Stimulated activated naive B cell treated with anti-CD40 and anti-IgM and Interleukin-4, amounts not matched to agents 10 μg/mL and 1 μg/mL and 100 μg/mL, for 72 hours (primary cell): Measurements from ENCODE around the gene FAM117A.

Experiments used
- ATAC-seq, 2 donors: fragments of 150-1000 bp; cut with Tn5 transposase; replicated peaks; 2 replicates each; pipeline ENCODE4 v1.10.0; 2021; ENCODE audit warnings: moderate library complexity in 1 of 2
- DNase-seq: peaks from one replicate; pipeline ENCODE4 v3.0.0; 2021
- H3K27ac Mint-ChIP-seq: one replicate; pipeline ENCODE4 v1.8.0; 2022; ENCODE audit warnings: mild to moderate bottlenecking, mixed read lengths
- H3K27me3 Mint-ChIP-seq, 2 donors: one replicate each; pipeline ENCODE4 v1.8.0; 2022; ENCODE audit warnings: mixed read lengths in 2 of 2
- H3K36me3 Mint-ChIP-seq, 2 donors: one replicate each; pipeline ENCODE4 v1.8.0; 2022; ENCODE audit warnings: mixed read lengths in 2 of 2, mild to moderate bottlenecking in 1 of 2
- H3K4me1 Mint-ChIP-seq, 2 donors: one replicate each; pipeline ENCODE4 v1.8.0; 2022; ENCODE audit warnings: mixed read lengths in 2 of 2, mild to moderate bottlenecking in 1 of 2
- H3K4me3 Mint-ChIP-seq, 2 donors: one replicate each; pipeline ENCODE4 v1.8.0; 2022; ENCODE audit warnings: mild to moderate bottlenecking in 2 of 2, mixed read lengths in 2 of 2, moderate library complexity in 1 of 2
- H3K9me3 Mint-ChIP-seq, 2 donors: one replicate each; pipeline ENCODE4 v1.8.0; 2022; ENCODE audit warnings: mixed read lengths in 2 of 2, mild to moderate bottlenecking in 1 of 2

FAM117A gene, protein sequence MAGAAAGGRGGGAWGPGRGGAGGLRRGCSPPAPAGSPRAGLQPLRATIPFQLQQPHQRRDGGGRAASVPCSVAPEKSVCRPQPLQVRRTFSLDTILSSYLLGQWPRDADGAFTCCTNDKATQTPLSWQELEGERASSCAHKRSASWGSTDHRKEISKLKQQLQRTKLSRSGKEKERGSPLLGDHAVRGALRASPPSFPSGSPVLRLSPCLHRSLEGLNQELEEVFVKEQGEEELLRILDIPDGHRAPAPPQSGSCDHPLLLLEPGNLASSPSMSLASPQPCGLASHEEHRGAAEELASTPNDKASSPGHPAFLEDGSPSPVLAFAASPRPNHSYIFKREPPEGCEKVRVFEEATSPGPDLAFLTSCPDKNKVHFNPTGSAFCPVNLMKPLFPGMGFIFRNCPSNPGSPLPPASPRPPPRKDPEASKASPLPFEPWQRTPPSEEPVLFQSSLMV

DNA sequence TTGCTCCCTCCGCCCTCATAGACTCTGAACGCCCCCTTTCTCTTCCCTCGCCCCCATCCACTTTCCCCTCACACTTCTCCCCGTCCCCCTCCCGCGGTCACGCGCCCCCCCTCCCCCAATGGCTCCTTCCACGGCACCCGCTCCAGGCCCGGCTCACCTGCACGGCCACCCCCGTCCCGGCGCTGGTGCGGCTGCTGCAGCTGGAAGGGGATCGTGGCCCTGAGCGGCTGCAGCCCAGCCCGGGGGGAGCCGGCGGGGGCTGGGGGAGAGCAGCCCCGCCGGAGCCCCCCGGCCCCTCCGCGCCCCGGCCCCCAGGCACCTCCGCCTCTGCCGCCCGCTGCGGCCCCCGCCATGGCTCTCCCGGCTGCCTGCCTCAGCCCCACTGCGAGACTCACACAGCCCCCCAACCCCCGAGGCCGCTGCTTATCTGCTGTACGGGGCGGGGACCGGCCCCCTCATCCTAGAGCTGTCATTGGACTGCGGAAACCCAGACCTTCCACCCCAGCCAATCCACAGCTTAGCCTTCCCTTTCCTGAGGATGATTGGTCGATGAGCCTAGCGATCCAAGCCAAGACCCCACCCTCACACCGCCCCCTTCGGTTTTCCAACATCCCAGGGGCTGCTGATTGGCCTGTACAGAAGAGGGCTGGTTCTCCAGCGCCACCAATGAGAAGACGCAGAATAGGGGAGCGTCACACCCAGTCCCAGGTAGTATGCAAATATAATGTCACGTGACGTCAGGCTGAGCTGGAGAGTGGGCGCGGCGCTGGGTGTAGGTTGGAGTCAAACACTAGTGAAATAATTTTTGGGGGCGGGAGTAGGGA, at the start of gene FAM117A:
FAM117A (minus strand) TSS at position 397 of the 824 bp plus-strand sequence; CDS start at position 353, 44 bp downstream.
- Mint-ChIP-seq H3K9me3 (peaks cover 4 to 5% of the 10 kb centered on the region in 2 donors), H3K36me3 (peaks cover 3% of the 10 kb centered on the region in 2 donors), H3K27ac (peak within 1 kb of the TSS; percentile 96), H3K4me3 (peak within 1 kb of the TSS; percentile 84 to 99), H3K27me3 (no peaks in the 10 kb centered on the region), H3K4me1 (peaks cover 33 to 62% of the 10 kb centered on the region in 2 donors)
- ATAC-seq, result peak; percentile 94
- peak; percentile 98 for DNase-seq

DNA sequence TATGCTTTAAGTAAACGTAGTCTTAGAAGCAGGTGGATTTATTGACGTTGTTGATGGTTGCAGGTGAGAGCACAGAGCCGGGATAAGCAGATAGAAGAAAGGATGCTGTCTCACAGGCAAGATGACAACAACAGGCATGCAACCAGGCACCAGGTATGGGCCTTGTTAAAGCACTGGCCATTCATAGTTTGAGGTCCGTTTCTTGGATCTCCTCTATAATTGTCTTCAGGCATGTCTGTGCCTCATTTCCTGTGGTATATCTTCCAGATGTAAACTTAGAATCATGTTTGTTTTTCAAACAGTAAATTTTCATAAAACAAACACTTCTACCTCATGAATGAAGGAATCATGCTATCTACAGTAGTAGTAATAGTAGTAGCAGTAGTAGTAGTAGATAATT, 45.1 kb upstream of the FAM117A start:
- DNase-seq, result no peak
- Mint-ChIP-seq H3K27me3 (no peaks in the 10 kb centered on the region), H3K4me1 (peaks cover 8 to 9% of the 10 kb centered on the region in 2 donors), H3K36me3 (peaks cover 27 to 50% of the 10 kb centered on the region in 2 donors), H3K4me3 (no peak overlapping the region), H3K27ac (no peak overlapping the region), H3K9me3 (no peaks in the 10 kb centered on the region)
- ATAC-seq, result no peak

DNA sequence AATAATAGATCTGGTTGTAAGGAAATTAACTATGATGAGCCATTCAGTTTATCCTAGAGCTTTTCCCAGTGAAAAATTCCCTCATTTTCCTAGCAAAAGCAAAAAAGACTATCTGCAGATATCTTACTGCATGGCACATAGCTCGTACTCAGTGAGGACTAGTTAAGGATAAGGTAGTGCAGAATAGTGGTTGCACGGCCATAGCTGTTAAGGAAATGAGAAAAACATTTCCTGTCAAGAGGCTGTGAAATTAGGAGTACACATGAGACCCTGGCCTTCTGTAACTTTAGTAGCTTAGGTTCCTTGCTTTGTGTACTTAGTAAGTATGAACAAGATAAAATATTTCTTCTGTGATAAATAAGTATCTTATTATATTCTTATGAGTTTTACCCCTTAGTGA, 34.8 kb upstream of the FAM117A start:
- Mint-ChIP-seq H3K27ac (no peak overlapping the region), H3K4me1 (peaks cover 9 to 24% of the 10 kb centered on the region in 2 donors), H3K9me3 (no peaks in the 10 kb centered on the region), H3K27me3 (no peaks in the 10 kb centered on the region), H3K4me3 (no peak overlapping the region), H3K36me3 (peaks cover 22 to 35% of the 10 kb centered on the region in 2 donors)
- DNase-seq (no peak), ATAC-seq (no peak)

DNA sequence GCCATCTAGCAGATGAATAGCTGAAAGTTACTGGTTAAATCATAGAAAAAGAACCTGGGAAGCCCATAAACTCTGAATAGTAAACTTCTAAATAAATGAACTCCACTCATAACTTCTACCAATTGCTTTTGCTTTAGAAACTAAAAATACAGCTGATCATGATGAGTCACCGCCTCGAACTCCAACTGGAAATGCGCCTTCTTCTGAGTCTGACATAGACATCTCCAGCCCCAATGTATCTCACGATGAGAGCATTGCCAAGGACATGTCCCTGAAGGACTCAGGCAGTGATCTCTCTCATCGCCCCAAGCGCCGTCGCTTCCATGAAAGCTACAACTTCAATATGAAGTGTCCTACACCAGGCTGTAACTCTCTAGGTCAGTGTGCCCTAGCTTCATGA, 34.3 kb upstream of the FAM117A start:
- Mint-ChIP-seq H3K9me3 (no peaks in the 10 kb centered on the region), H3K36me3 (peaks cover 24 to 35% of the 10 kb centered on the region in 2 donors), H3K4me3 (no peak overlapping the region), H3K4me1 (peaks cover 11 to 24% of the 10 kb centered on the region in 2 donors), H3K27ac (peak overlapping the region; percentile 66), H3K27me3 (no peaks in the 10 kb centered on the region)
- ATAC-seq (no peak), DNase-seq (no peak)

DNA sequence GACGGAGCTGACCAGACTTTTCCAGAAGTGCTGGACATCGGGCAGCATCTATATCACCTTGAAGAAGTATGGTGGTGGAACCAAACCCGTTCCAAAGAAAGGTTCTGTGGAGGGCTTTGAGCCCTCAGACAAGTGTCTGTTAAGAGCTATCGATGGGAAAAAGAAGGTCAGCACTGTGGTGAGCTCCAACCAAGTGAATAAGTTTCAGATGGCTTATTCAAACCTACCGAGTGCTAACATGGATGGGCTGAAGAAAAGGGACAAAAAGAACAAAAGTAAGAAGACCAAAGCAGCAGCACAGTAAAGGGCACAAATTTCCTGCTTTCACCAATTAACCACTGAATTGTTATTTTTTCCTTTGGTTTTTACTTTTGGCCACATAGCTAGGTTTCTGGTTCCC, 31.4 kb upstream of the FAM117A start:
- no peak for DNase-seq
- Mint-ChIP-seq H3K27ac (peak overlapping the region; percentile 44), H3K4me3 (peak overlapping the region; percentile 37 to 60), H3K27me3 (no peaks in the 10 kb centered on the region), H3K4me1 (peaks cover 14 to 35% of the 10 kb centered on the region in 2 donors), H3K36me3 (peaks cover 25 to 47% of the 10 kb centered on the region in 2 donors), H3K9me3 (no peaks in the 10 kb centered on the region)
- peak; percentile 87 to 90 for ATAC-seq

DNA sequence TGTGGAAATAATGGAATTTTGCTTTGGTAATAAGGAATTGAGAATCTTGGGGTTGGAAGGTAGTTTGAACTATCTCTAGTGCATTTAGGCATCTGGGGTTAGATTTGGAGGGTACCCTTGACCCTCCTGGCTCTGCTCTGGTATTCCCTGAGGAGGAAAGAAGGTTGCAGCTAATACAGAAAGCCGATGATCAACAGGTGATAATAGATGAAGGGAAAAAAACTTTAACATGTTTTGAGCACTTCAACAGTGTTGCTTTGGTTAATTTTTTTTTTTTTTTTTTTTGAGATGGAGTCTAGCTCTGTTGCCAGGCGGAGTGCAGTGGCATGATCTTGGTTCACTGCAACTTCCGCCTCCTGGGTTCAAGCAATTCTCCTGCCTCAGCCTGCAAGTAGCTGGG, 29.4 kb upstream of the FAM117A start:
- H3K4me1 Mint-ChIP-seq, result peaks cover 22 to 49% of the 10 kb centered on the region in 2 donors
- H3K36me3 Mint-ChIP-seq, result peaks cover 34 to 52% of the 10 kb centered on the region in 2 donors
- no peak overlapping the region for H3K4me3 Mint-ChIP-seq

DNA sequence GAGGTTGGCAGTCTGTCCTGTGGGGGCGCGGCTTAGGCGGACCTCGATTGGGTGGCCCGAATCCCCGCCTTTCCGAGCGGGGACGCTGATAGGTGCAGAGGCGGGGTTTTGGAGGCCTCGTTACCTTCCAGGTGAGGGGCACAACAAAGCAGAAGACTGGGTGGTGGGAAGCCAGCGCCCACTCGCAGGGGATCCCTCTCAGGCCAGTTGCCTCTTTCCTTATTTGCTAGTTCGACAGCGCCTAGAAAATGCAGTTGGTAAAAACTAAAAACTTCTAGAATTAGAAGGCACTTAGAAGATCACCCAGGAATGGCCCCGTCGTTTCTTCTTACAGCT, 25.3 kb upstream of the FAM117A start:
- no peak for ATAC-seq
- peaks cover 23 to 40% of the 10 kb centered on the region in 2 donors for H3K4me1 Mint-ChIP-seq

More for the DNA sequence above, 29.4 kb upstream of the FAM117A start:
- H3K27me3 Mint-ChIP-seq, result no peaks in the 10 kb centered on the region
- H3K9me3 Mint-ChIP-seq, result no peaks in the 10 kb centered on the region
- DNase-seq, result no peak
- no peak overlapping the region for H3K27ac Mint-ChIP-seq
- ATAC-seq, result no peak

DNA sequence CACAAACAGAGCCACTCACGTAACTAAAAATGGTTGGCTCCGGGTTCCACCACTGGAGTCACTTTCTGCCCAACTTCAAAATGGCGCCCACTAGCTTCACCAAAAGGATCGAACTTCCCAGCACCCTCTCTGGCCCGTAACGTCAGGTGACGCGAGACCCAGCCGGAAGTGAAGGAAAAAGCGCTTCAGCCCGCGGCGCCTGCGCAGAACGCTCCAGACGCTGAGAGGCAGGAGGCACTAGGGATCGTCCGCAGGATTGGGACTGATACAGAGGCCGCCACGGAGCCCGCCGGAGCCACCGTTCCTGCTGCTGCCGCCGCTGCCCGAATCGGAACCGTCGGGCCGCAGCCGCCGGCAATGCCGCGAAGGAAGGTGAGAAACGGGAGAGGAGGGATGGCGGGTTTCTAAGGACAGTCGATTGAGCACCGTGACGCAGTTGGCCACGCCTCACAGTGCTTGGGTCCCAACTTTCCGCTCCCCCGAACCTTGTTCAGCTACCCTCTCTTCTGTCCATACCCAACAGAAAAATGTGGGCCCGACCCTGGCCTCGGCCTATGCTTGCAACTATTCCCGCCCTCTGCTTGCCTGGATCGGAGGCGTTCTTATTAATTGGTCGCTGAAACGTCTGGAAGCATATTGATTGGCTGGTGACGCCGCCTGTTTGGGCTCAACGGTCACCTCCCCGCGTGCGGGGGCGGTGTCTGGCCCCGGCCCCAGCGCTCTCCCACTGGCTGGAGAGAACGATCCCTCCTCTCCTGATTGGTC, 24.7 kb upstream of the FAM117A start, which contains the start of gene KAT7:
KAT7 (plus strand) TSS at position 204 of the 765 bp plus-strand sequence; CDS start at position 358, 154 bp downstream.
- DNase-seq, result peak; percentile 98
- peak within 1 kb of the TSS; percentile 99 for H3K27ac Mint-ChIP-seq
- H3K4me1 Mint-ChIP-seq, result peaks cover 23 to 39% of the 10 kb centered on the region in 2 donors
- no peaks in the 10 kb centered on the region for H3K27me3 Mint-ChIP-seq
- H3K9me3 Mint-ChIP-seq, result no peaks in the 10 kb centered on the region
- peak; percentile 89 to 91 for ATAC-seq
- peak within 1 kb of the TSS; percentile 91 to 97 for H3K4me3 Mint-ChIP-seq
- peaks cover 27 to 40% of the 10 kb centered on the region in 2 donors for H3K36me3 Mint-ChIP-seq

More for the DNA sequence above, 25.3 kb upstream of the FAM117A start:
- Mint-ChIP-seq H3K9me3 (no peaks in the 10 kb centered on the region), H3K36me3 (peaks cover 27 to 40% of the 10 kb centered on the region in 2 donors), H3K4me3 (peak overlapping the region; percentile 91 to 97), H3K27ac (peak overlapping the region; percentile 99), H3K27me3 (no peaks in the 10 kb centered on the region)
- no peak for DNase-seq

DNA sequence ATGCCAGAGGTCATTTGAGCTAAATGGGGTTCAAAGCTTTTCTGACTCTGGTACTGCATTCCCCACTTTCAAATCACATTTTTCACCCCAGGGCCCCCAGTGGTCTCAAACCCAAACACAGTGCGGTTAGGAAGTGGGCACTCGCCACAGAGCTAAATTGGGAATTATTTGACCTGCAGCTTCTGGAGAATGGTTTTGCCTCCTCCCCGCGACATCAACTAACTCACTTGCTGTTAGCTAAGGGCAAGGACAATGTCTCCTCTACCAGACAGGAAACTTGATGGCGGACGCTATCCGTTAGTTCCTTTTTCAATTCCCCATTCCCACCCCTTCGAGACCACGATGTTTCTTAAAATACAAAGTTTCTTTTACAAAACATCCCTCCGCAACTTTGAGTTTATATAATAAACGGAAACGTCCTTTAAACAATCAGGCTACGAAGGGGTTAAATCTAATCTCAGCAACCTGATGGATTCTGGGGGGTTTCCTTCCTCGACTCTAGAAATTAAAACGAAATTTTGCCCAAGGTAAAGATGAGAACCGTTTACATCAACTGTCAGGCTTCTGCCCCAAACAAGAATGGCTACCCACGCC, 24.1 kb upstream of the FAM117A start:
- Mint-ChIP-seq H3K4me3 (peak overlapping the region; percentile 91 to 97), H3K4me1 (peaks cover 21 to 39% of the 10 kb centered on the region in 2 donors), H3K27me3 (no peaks in the 10 kb centered on the region), H3K9me3 (no peaks in the 10 kb centered on the region), H3K27ac (peak overlapping the region; percentile 99), H3K36me3 (peaks cover 23 to 40% of the 10 kb centered on the region in 2 donors)
- ATAC-seq, result peak in 1 of 2 donors; percentile 2
- peak; percentile 20 for DNase-seq

DNA sequence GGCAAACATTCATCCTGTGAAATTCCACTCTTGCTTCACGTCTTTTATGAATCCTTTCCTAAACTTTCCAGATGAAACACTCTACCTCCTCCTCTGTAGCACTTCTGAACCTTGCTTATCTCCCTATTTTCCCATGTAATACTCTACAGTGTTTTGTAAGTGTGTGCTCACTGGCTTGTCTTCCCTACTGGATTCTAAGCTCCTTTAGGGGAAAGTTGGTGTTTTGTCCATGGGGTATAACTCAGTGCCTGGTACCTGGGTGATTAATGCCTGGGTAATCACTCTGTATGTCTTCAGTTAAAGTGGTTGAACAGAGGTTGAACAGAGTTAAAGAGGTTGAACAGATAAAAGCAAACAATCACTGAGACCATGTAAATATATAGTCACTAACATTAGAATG, 20.7 kb upstream of the FAM117A start:
- no peaks in the 10 kb centered on the region for H3K9me3 Mint-ChIP-seq
- no peak for ATAC-seq
- H3K4me3 Mint-ChIP-seq, result no peak overlapping the region
- no peak overlapping the region for H3K27ac Mint-ChIP-seq
- peaks cover 10% of the 10 kb centered on the region in 2 donors for H3K36me3 Mint-ChIP-seq
- DNase-seq, result no peak
- peaks cover 12 to 19% of the 10 kb centered on the region in 2 donors for H3K4me1 Mint-ChIP-seq
- H3K27me3 Mint-ChIP-seq, result no peaks in the 10 kb centered on the region

DNA sequence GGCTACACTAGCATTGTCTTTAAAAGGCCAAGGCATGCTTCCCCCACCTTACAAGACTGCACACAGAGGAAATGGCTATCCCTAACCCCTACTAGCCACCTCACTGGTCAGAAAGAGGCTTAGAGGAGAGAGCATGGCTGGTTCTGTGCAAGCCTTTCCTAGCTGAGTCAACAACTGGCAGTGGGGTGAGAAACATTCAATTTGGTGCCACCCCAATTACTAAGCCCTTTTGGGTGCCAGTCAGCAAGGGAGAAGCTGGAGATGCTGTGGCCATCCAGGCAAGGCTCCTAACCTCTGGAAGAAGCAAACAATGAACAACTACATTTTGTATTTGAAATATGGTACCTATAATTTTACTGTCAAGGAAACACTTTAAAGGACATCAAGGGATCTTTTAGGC, 19.9 kb upstream of the FAM117A start:
- no peak for DNase-seq
- Mint-ChIP-seq H3K27me3 (no peaks in the 10 kb centered on the region), H3K27ac (no peak overlapping the region), H3K4me3 (no peak overlapping the region), H3K4me1 (peaks cover 10 to 15% of the 10 kb centered on the region in 2 donors), H3K36me3 (peaks cover 2 to 3% of the 10 kb centered on the region in 2 donors), H3K9me3 (no peaks in the 10 kb centered on the region)
- no peak for ATAC-seq

DNA sequence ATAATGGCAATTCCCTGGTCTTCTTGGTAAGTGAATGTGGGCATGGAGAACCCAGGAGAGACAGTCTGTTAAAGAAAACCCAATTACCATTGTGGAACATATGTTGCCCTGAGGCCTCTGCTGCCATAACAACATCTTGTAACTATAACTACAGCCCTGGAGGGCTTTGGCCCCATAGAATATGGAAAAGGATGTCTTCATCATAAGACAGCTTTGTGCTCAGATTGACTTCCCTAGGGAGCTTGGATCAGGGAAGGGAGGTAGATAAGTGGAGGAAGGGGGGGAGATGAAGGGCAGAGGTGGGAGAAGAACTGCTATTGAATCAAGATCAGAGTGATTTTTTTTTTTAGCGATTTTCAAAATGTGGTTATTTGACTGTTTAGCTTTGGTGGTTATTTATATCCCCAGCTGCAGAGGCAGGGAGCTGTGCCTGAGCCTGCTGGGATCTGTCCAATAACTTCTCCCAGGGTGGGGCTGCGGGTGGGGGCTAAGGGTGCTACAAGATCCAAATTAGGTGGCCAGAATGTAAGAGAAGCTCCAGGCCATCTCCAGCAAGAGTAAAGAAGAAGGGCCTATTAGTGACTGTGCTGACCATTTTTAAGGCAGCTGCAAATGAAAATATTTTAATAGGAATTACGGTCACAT, 19.3 kb upstream of the FAM117A start:
- no peak overlapping the region for H3K4me3 Mint-ChIP-seq
- DNase-seq (no peak), ATAC-seq (no peak)
- peaks cover 10 to 15% of the 10 kb centered on the region in 2 donors for H3K4me1 Mint-ChIP-seq
- H3K27me3 Mint-ChIP-seq, result no peaks in the 10 kb centered on the region
- H3K9me3 Mint-ChIP-seq, result no peaks in the 10 kb centered on the region
- no peak overlapping the region for H3K27ac Mint-ChIP-seq
- H3K36me3 Mint-ChIP-seq, result peaks cover 2 to 3% of the 10 kb centered on the region in 2 donors

DNA sequence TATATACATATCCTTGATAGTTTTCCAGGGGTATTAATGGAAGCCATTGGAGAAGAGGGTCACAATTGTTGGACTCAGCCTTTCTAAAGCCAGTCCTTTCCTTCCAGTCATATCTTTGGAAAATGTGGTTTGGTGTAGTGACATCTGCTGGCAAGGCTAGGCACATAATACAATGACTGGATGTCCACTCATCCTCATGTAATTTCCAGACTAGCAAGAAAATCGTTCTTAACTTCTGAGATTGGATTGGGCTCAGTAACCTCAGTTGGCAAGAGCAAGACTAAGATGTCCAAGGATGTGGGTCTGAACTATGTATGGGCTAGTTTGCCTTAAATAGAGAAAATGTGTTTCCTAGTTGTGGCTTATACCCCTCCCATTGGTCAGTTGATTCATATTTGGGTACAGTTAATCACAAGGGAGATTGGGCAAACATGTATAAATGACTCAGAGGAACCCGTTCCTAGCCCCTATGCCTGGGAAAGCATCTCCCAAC, 15.9 kb upstream of the FAM117A start:
- Mint-ChIP-seq H3K4me1 (peaks cover 4 to 7% of the 10 kb centered on the region in 2 donors), H3K27ac (peak overlapping the region; percentile 9), H3K4me3 (no peak overlapping the region), H3K36me3 (no peaks in the 10 kb centered on the region), H3K27me3 (peaks cover 0 to 5% of the 10 kb centered on the region in 2 donors), H3K9me3 (no peaks in the 10 kb centered on the region)
- DNase-seq (no peak), ATAC-seq (peak; percentile 76 to 84)
